Activated T-cell treated with anti-CD3 and anti-CD28 coated beads, Interleukin-2, amount 50 U/mL, for 72 hours (primary cell): ENCODE data around the gene CYFIP2. TPM values are rescaled to one million over a fixed set of nuclear protein-coding genes. Genes with fewer than 3 reads are reported as not detected.

Source experiments
- ATAC-seq, 2 donors: fragments of 150-1000 bp; cut with Tn5 transposase; replicated peaks in 1 of 2; 2 replicates each; pipeline ENCODE4 v1.10.0; 2021; ENCODE audit warnings: moderate library complexity in 2 of 2, mild to moderate bottlenecking in 1 of 2
- DNase-seq, 2 donors: peaks; one replicate each; pipeline ENCODE4 v3.0.0; 2021 to 2022; ENCODE audit warnings: mixed read lengths in 1 of 2
- H3K27ac Mint-ChIP-seq: one replicate; pipeline ENCODE4 v1.8.0; 2022; ENCODE audit warnings: mild to moderate bottlenecking, moderate library complexity, mixed read lengths
- H3K27me3 Mint-ChIP-seq: one replicate; pipeline ENCODE4 v1.8.0; 2022; ENCODE audit warnings: low read depth, mixed read lengths
- H3K36me3 Mint-ChIP-seq, 2 donors: one replicate each; pipeline ENCODE4 v1.8.0; 2022; ENCODE audit warnings: mixed read lengths in 2 of 2, mild to moderate bottlenecking in 1 of 2; ENCODE audit not compliant: insufficient read depth in 2 of 2
- H3K4me1 Mint-ChIP-seq: one replicate; pipeline ENCODE4 v1.8.0; 2022; ENCODE audit warnings: low read depth, mixed read lengths
- H3K4me3 Mint-ChIP-seq, 2 donors: one replicate each; pipeline ENCODE4 v1.8.0; 2022; ENCODE audit warnings: mild to moderate bottlenecking in 2 of 2, mixed read lengths in 2 of 2, moderate library complexity in 2 of 2
- H3K9me3 Mint-ChIP-seq, 2 donors: one replicate each; pipeline ENCODE4 v1.8.0; 2022; ENCODE audit warnings: mixed read lengths in 2 of 2
- total RNA-seq, 2 donors: library from RNA; stranded (reverse); gene quantifications; one replicate each; pipeline ENCODE4 v1.2.3, GENCODE V29; 2022

CYFIP2 gene
- total RNA-seq, 2 donors from 2014 or later, result 235 to 288 TPM

DNA sequence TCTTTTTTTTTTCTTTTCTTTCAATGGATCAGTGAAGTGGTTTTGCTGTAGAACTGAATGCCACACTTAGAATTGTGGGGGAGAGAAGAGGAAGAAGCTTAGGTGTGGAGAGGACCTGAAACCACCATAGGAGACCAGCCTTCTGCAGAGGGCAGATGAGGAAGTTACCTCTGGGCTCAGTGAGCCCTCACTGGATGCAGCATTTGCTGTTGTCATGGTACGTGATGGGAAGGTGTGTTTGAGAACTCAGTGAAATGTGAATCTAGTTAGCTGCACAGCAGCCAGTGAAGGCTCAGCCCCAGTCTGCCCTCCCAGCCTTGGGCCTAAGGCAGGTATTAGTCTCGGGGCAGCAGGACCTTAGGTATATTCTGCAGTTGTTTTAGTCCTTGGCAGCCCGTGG, 17.5 kb downstream of the CYFIP2 start:
- Mint-ChIP-seq H3K4me1 (peaks cover 81% of the 10 kb centered on the region), H3K4me3 (peak overlapping the region; percentile 33 to 57), H3K27ac (peak overlapping the region; percentile 76), H3K36me3 (peaks cover 13 to 29% of the 10 kb centered on the region in 2 donors), H3K27me3 (no peaks in the 10 kb centered on the region), H3K9me3 (peaks cover 3 to 8% of the 10 kb centered on the region in 2 donors)
- DNase-seq (no peak), ATAC-seq (peak; percentile 50 to 58)

DNA sequence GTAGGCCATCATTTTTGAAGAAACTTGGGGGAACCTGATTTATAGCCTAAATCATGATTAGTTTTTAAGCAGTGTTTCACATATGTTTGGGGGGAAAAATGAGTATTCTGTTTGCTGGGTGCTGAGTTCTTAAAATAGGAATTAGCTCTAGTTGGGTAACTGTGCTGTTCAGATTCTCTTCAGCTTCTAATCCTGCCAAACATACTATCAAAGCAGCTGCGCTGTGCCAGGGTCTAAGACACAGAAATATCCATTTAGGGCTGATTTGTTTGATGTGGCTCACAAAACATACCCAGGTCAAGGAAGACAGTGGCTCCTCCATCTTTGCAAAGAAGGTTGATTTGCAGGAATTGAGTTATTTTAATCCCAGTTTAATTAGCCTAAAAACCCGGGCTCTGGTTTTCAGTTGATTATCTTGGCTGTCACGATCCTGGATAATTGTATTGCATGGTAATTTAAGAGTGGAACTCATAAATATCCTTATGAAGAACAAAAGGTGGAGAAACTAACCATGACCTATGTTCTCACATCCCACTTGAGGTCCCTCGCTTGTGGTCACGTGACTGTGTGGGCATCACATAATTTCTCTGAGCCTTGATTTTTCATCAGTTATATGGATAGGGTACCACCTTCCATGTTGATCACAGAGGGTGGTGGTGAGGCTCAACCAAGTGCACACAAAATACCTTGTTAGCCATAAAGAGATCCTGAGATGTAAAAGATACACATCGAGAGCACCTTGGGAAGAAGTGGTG, 18.7 kb downstream of the CYFIP2 start:
- Mint-ChIP-seq H3K4me1 (peaks cover 81% of the 10 kb centered on the region), H3K36me3 (peaks cover 14 to 31% of the 10 kb centered on the region in 2 donors), H3K9me3 (peaks cover 3 to 8% of the 10 kb centered on the region in 2 donors), H3K4me3 (no peak overlapping the region), H3K27me3 (no peaks in the 10 kb centered on the region), H3K27ac (peak overlapping the region; percentile 51)
- ATAC-seq, result no peak
- no peak for DNase-seq

DNA sequence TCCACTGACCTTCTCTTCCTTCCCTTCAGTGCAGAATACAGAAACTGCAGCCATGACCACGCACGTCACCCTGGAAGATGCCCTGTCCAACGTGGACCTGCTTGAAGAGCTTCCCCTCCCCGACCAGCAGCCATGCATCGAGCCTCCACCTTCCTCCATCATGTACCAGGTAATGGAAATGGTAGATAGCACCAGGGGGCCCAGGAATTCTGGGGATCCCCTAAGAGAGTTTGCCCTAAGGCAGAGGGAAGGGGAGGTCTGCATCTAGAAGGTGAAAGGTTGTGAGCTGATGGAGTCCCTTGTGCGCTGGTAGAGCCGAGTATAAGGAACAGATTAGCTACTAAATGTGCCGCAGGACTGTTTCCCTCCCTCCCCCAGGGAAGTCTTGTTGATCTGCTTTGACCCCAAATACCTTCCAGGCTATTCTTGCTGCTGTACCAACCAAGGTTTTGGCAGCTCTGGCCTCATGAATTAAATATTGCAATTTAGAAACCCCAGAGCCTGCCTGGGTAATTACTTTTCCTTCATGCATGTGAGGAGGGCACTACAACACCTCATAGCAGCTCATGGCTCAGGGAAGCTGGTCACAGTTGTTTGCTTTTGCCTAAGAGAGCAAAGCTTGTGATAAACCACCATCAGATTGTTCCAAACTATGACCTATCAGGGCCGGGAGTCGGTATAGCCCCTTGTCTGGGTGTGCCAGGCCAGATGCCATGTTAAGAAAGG, 19.6 kb downstream of the CYFIP2 start:
- Mint-ChIP-seq H3K27me3 (no peaks in the 10 kb centered on the region), H3K4me3 (no peak overlapping the region), H3K9me3 (peaks cover 3 to 8% of the 10 kb centered on the region in 2 donors), H3K4me1 (peaks cover 81% of the 10 kb centered on the region), H3K36me3 (peaks cover 18 to 37% of the 10 kb centered on the region in 2 donors), H3K27ac (no peak overlapping the region)
- DNase-seq (no peak), ATAC-seq (no peak)

GRCh38 chr5:157286761-157287211, 20.9 kb downstream of the CYFIP2 start:
- DNase-seq (no peak), ATAC-seq (no peak)
- Mint-ChIP-seq H3K27ac (no peak overlapping the region), H3K4me3 (no peak overlapping the region), H3K4me1 (peaks cover 81% of the 10 kb centered on the region), H3K9me3 (peaks cover 1 to 3% of the 10 kb centered on the region in 2 donors), H3K36me3 (peaks cover 19 to 39% of the 10 kb centered on the region in 2 donors), H3K27me3 (no peaks in the 10 kb centered on the region)

DNA sequence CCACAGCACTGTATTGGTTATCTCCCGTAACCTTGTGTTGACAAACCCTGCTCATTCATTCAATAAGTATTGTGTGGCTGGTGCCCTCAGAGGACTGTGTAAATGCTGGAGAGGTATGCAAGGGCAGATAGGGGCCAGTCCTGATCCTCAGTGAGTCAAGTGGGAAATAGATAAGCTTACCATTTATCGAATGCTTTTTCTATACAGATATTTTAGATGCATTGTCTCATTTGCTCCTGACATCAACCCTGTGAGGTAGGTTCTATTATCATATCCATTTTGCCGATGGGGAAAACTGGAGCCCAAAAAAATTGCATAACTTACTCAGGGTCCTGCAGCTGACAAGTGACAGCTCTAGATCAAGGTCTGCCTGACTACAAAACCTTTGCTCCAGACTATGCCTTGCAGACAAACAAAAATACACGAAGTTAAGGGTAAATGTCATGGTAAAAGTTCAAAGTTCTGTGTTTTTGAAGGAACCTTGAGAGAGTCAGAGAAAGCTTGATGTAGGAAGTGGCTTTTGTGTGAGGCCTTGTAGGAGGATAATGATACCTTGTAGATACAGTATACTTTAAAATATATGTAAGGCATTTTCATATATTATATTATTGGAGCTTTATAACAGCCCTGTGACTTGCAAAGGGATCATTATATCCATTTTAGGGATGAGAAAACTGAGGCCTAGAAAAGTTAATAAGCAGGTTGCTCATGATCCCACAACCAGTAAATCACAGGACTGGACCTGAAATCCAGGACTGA, 22.7 kb downstream of the CYFIP2 start:
- H3K4me1 Mint-ChIP-seq, result peaks cover 79% of the 10 kb centered on the region
- ATAC-seq, result no peak

DNA sequence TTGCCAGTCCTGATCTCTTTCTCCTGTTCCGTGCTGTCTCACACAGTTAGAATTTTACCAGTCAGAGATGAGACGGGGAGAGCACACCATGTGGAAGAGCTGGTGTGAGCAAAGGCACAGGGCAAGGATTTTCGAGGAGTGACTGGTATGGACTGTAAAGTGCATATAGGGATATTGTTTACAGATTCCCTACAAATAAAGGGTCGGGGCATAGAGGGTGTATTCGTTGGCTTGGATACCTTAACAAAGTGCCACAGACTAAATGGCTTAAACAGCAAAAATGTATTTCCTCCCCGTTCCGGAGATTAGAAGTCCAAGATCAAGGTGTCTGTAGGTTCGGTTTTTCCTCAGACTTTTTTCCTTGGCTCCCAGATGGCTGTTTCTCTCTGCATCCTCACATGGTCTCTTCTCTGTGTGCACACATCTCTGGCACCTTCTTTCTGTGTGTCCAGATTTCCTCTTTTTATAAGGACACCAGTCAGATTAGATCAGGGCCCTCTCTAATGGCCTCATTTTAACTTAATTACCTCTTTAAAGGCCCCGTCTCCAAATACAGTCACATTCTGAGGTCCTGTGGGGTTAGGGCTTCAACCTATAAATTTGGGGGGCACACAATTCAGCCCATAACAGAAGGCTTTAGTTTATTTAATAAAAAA, 23.4 kb downstream of the CYFIP2 start:
- ATAC-seq, result no peak
- peaks cover 79% of the 10 kb centered on the region for H3K4me1 Mint-ChIP-seq
- H3K9me3 Mint-ChIP-seq, result no peaks in the 10 kb centered on the region
- peaks cover 16 to 38% of the 10 kb centered on the region in 2 donors for H3K36me3 Mint-ChIP-seq
- H3K27ac Mint-ChIP-seq, result peak overlapping the region; percentile 61
- DNase-seq, result no peak
- H3K4me3 Mint-ChIP-seq, result no peak overlapping the region
- no peaks in the 10 kb centered on the region for H3K27me3 Mint-ChIP-seq

More for the DNA sequence above, 22.7 kb downstream of the CYFIP2 start:
- no peaks in the 10 kb centered on the region for H3K27me3 Mint-ChIP-seq
- H3K9me3 Mint-ChIP-seq, result no peaks in the 10 kb centered on the region
- H3K4me3 Mint-ChIP-seq, result no peak overlapping the region
- no peak for DNase-seq
- peak overlapping the region; percentile 61 for H3K27ac Mint-ChIP-seq
- peaks cover 14 to 38% of the 10 kb centered on the region in 2 donors for H3K36me3 Mint-ChIP-seq

DNA sequence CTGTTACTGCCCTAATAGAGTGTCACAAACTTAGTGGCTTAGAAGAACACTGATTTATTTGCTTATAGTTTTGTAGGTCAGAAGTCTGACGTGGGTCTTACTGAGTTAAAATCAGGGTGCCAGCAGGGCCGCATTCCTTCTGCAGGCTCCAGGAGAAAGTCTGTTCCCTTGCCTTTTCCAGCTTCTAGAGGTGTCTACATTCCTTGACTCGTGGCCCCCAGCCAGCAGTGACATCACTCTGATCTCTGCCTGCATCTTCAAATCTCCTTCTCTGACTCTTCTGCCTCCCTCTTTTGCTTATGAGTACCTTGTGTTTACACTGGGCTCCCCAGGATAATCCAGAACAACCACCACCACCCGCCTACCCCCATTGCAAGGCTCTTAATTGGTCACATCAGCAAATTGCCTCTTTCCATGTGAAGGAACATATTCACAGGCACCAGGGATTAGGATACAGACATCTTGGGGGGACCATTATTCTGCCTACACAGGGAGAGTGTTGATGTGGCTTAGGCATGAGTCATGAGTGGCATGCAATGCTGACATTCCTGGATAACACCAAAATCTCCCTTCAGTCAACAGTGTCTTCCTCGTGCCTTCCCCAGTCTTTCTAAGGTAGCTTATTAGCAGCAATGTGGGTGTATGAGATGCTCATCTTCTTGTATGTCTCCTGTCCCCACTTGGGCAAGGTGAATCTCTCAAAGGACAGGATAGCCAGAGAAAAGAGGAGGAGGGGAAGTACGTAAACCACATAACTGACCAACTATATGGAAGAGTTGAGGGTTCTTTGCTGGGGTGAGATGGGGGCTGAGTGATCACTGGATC, 24.4 kb downstream of the CYFIP2 start:
- DNase-seq (no peak), ATAC-seq (peak; percentile 38 to 42)
- Mint-ChIP-seq H3K4me1 (peaks cover 76% of the 10 kb centered on the region), H3K27me3 (no peaks in the 10 kb centered on the region), H3K36me3 (peaks cover 17 to 38% of the 10 kb centered on the region in 2 donors), H3K9me3 (no peaks in the 10 kb centered on the region), H3K27ac (peak overlapping the region; percentile 14), H3K4me3 (peak overlapping the region; percentile 2 to 43)

- peak overlapping the region; percentile 45 for H3K27ac Mint-ChIP-seq
- no peaks in the 10 kb centered on the region for H3K27me3 Mint-ChIP-seq
- peak overlapping the region in 1 of 2 donors; percentile 36 for H3K4me3 Mint-ChIP-seq
- peaks cover 82% of the 10 kb centered on the region for H3K4me1 Mint-ChIP-seq
- ATAC-seq (peak; percentile 84 to 87), DNase-seq (peak; percentile 56 to 61)
- no peaks in the 10 kb centered on the region for H3K9me3 Mint-ChIP-seq
- peaks cover 23 to 43% of the 10 kb centered on the region in 2 donors for H3K36me3 Mint-ChIP-seq
These were observed 25.2 kb downstream of the CYFIP2 start for GRCh38 chr5:157290981-157291711.

DNA sequence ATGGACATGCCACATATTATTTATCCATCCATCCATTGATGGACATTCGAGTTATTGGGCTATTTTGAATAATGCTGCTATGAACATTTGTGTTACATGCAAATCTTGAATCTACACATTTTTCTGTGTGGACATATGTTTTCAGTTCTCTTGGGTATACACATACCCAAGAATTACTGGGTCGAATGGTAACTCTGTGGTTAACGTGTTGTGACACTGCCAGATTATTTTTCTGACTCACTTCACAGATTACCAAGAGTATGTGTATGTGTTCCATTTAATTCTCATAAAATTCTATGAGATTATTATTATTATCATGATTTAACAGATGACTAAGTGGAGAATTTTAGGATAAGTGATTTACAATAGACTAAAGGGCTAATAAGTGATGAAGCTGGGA, 26.7 kb downstream of the CYFIP2 start:
- Mint-ChIP-seq H3K27me3 (no peaks in the 10 kb centered on the region), H3K36me3 (peaks cover 28 to 47% of the 10 kb centered on the region in 2 donors), H3K4me3 (no peak overlapping the region), H3K27ac (no peak overlapping the region), H3K9me3 (no peaks in the 10 kb centered on the region), H3K4me1 (peaks cover 75% of the 10 kb centered on the region)
- DNase-seq (no peak), ATAC-seq (peak in 1 of 2 donors; percentile 48)

GRCh38 chr5:157294407-157295091, 28.6 kb downstream of the CYFIP2 start:
- ATAC-seq (no peak), DNase-seq (no peak)
- peaks cover 32 to 47% of the 10 kb centered on the region in 2 donors for H3K36me3 Mint-ChIP-seq
- H3K9me3 Mint-ChIP-seq, result no peaks in the 10 kb centered on the region
- H3K4me1 Mint-ChIP-seq, result peaks cover 60% of the 10 kb centered on the region
- no peaks in the 10 kb centered on the region for H3K27me3 Mint-ChIP-seq
- H3K27ac Mint-ChIP-seq, result peak overlapping the region; percentile 67
- H3K4me3 Mint-ChIP-seq, result no peak overlapping the region

DNA sequence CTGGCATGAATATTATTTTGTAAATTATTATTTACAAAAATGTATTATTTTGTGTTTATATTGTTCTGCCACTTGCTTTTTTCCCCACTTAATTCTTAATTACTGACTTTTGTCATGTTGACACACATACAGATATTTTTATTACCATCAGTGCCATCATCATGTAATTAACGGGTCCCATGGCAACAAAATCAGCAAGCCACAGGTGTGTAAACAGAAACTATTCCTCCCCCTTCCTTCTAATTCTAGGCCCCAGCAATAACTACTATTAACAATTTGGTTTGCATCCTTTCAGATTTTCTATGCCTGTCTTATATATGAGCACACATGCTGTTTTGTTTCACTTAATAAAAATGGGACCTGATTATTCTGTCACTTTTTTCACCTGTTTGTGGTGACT, 29.3 kb downstream of the CYFIP2 start:
- Mint-ChIP-seq H3K27me3 (no peaks in the 10 kb centered on the region), H3K4me1 (peaks cover 53% of the 10 kb centered on the region), H3K9me3 (no peaks in the 10 kb centered on the region), H3K27ac (peak overlapping the region; percentile 52), H3K36me3 (peaks cover 30 to 46% of the 10 kb centered on the region in 2 donors), H3K4me3 (no peak overlapping the region)
- DNase-seq (no peak), ATAC-seq (no peak)
